HepG2 (cell line): ENCODE results near the gene ANKRD22.

Source experiments
- CBX1 ChIP-seq: IDR thresholded peaks from one replicate; pipeline ENCODE4 v1.6.1; 2016; ENCODE audit warnings: antibody characterized with exemption, low read depth
- CTCF ChIP-seq: sonication (generic); formaldehyde crosslinking; IDR thresholded peaks from 2 replicates; pipeline ENCODE4 v1.5.0; 2020; ENCODE audit warnings: mild to moderate bottlenecking, missing genetic modification reagents, moderate library complexity
- POLR2A ChIP-seq, 2 experiments: IDR thresholded peaks; 2 replicates each; pipeline ENCODE4 v1.6.1; 2011; ENCODE audit warnings: low read depth in 2 of 2, low read length in 2 of 2, mild to moderate bottlenecking in 1 of 2, moderate library complexity in 1 of 2; ENCODE audit not compliant: insufficient read depth in 1 of 2
- PREB ChIP-seq: sonication (generic); formaldehyde crosslinking; IDR thresholded peaks from 2 replicates; pipeline ENCODE4 v1.4.0; 2020; ENCODE audit warnings: missing genetic modification reagents
- SOX13 ChIP-seq, 3 experiments: fragments of 450-650 bp in 1 of 3; sonication (generic) in 1 of 3; formaldehyde crosslinking in 1 of 3; IDR thresholded peaks in 2 of 3; conservative IDR thresholded peaks in 1 of 3; 2 replicates each; pipeline versions ENCODE4 v1.5.0 to v1.6.1; 2016 to 2020; ENCODE audit warnings: antibody characterized with exemption in 1 of 3, mild to moderate bottlenecking in 1 of 3, missing compliant biosample characterization in 1 of 3, missing genetic modification reagents in 1 of 3, moderate library complexity in 1 of 3
- TAF15 ChIP-seq: fragments of 200-400 bp; formaldehyde crosslinking; IDR thresholded peaks from one replicate; pipeline ENCODE4 v1.6.1; 2018; ENCODE audit warnings: mild to moderate bottlenecking, low read depth, low read length; ENCODE audit not compliant: poor library complexity, severe bottlenecking
- ZBTB44 ChIP-seq: sonication (generic); formaldehyde crosslinking; IDR thresholded peaks from 2 replicates; pipeline ENCODE4 v1.4.0; 2020; ENCODE audit warnings: missing genetic modification reagents
- ZNF274 ChIP-seq: sonication (generic); formaldehyde crosslinking; IDR thresholded peaks from 2 replicates; pipeline ENCODE4 v1.5.1; 2020; ENCODE audit warnings: mild to moderate bottlenecking, missing genetic modification reagents
- ZNF792 ChIP-seq: IDR thresholded peaks from 2 replicates; pipeline ENCODE4 v1.6.1; 2016
- ZSCAN9 ChIP-seq: IDR thresholded peaks from 2 replicates; pipeline ENCODE4 v1.6.1; 2016; ENCODE audit warnings: borderline replicate concordance

GRCh38 chr10:88793712-88794299, 57.8 kb downstream of the ANKRD22 start:
- TF ChIP-seq POLR2A (IDR thresholded peaks at IDR 0.05; ENCODE audit: insufficient read depth in 1 of 2, low read depth in 2 of 2, low read length in 2 of 2) (no peak), ZSCAN9 (no peak), CTCF (CRISPR knock-in tag) (no peak), ZNF792 (no peak), TAF15 (no peak), PREB (CRISPR knock-in tag) (no peak), ZNF274 (CRISPR knock-in tag) (no peak), ZBTB44 (CRISPR knock-in tag) (no peak), SOX13 (IDR thresholded peaks at IDR 0.05) (no peak), SOX13 (CRISPR knock-in tag; conservative IDR thresholded peaks at IDR 0.05 in 1 of 2, IDR thresholded peaks at IDR 0.05 in 1 of 2) (no peak), CBX1 (no peak)
